ENCODE measurements around the gene RLF. TPM values are rescaled to one million over a fixed set of nuclear protein-coding genes. Genes with fewer than 3 reads are reported as not detected.

RLF gene
- total and polyA plus RNA-seq, 9 of the 15 experiments (the other 6 are each of a cell fraction or from before 2014, with no cell fraction given) = 3.6 to 35.0 (median 21.2) TPM

GRCh38 chr1:40257313-40257687, 96.1 kb downstream of the RLF start (continued):
- TF ChIP-seq ZFP91 (CRISPR knock-in tag; IDR thresholded peaks at IDR 0.05) = peak; percentile 35; the same call in 1 of the 2 replicates
- TF ChIP-seq LARP7 (IDR thresholded peaks at IDR 0.05) = no peak
- 0 out of 2 replicates have a peak, but pooled peaks have one; percentile 12 for TF ChIP-seq ZNF609 (CRISPR knock-in tag; IDR thresholded peaks at IDR 0.05; ENCODE audit: borderline replicate concordance)
- peak; percentile 48 for TF ChIP-seq CHD1 (IDR thresholded peaks at IDR 0.05; ENCODE audit: low read length)
- TF ChIP-seq HBP1 (CRISPR knock-in tag; IDR thresholded peaks at IDR 0.05) = 0 out of 2 replicates have a peak, but pooled peaks have one; percentile 16
